IMR-90 (cell line): Measurements from ENCODE around the gene LENEP. TPM values are rescaled to one million over a fixed set of nuclear protein-coding genes. Genes with fewer than 3 reads are reported as not detected.

ENCODE experiments used
- ATAC-seq: fragments of 200-7000 bp; cut with Tn5 transposase; 2 replicates; pipeline ENCODE4 v1.9.1; 2020; ENCODE audit warnings: low read depth, mild to moderate bottlenecking, moderate library complexity
- BruUV-seq: library from RNA; stranded (reverse); fragments of 400-500 nt; replicated peaks from 2 replicates; lab custom pipeline; 2021; lab: Mats Ljungman, UMichigan
- CTCF ChIA-PET: fragments of 300-600 bp; formaldehyde crosslinking; extraction: SDS; loops from one replicate; lab custom pipeline; 2021; ENCODE audit warnings: antibody characterized with exemption; lab: Yijun Ruan, JAX
- POLR2A ChIA-PET: fragments of 300-600 bp; sonication (Branson Sonifier 250); formaldehyde crosslinking; loops from one replicate; lab custom pipeline; 2022; ENCODE audit warnings: antibody characterized with exemption; ENCODE audit not compliant: unreplicated experiment; lab: Charles Lee
- DNase-seq: peaks from one replicate; pipeline ENCODE4 v3.0.0; 2013
- H2AFZ ChIP-seq: replicated peaks from 2 replicates; pipeline ENCODE3; 2013; ENCODE audit warnings: low read length, mild to moderate bottlenecking; ENCODE audit not compliant: poor library complexity
- H2AK5ac ChIP-seq: 2 replicates; pipeline ENCODE4 v1.6.1; 2013; ENCODE audit warnings: low read depth, low read length, inconsistent platforms
- H2AK9ac ChIP-seq: replicated peaks from 2 replicates; pipeline ENCODE3; 2013; ENCODE audit warnings: mild to moderate bottlenecking, low read depth, low read length, moderate library complexity; ENCODE audit not compliant: poor library complexity
- H2BK120ac ChIP-seq: 2 replicates; pipeline ENCODE4 v1.6.1; 2013; ENCODE audit warnings: low read depth, low read length, inconsistent platforms
- H2BK15ac ChIP-seq: 3 replicates; pipeline ENCODE4 v1.6.1; 2013; ENCODE audit warnings: low read depth, low read length, inconsistent platforms
- H2BK20ac ChIP-seq: 2 replicates; pipeline ENCODE4 v1.6.1; 2013; ENCODE audit warnings: low read depth, mild to moderate bottlenecking, inconsistent platforms, low read length, moderate library complexity
- H2BK5ac ChIP-seq: 2 replicates; pipeline ENCODE4 v1.6.1; 2013; ENCODE audit warnings: mild to moderate bottlenecking, low read depth, low read length, inconsistent platforms; ENCODE audit not compliant: poor library complexity, severe bottlenecking
- H3K14ac ChIP-seq: replicated peaks from 2 replicates; pipeline ENCODE4 v1.6.1; 2013; ENCODE audit warnings: low read depth, low read length, inconsistent platforms
- H3K18ac ChIP-seq: 2 replicates; pipeline ENCODE4 v1.6.1; 2013; ENCODE audit warnings: low read depth, low read length, control low read depth
- H3K23ac ChIP-seq: 2 replicates; pipeline ENCODE4 v1.6.1; 2013; ENCODE audit warnings: low read depth, low read length, inconsistent platforms
- H3K27ac ChIP-seq: 2 replicates; pipeline ENCODE4 v1.5.1; 2013; ENCODE audit warnings: mild to moderate bottlenecking, control low read depth, low read length; ENCODE audit not compliant: insufficient read depth
- H3K27me3 ChIP-seq: 2 replicates; pipeline ENCODE4 v1.6.1; 2013; ENCODE audit warnings: low read length; ENCODE audit not compliant: control insufficient read depth, insufficient read depth
- H3K36me3 ChIP-seq: 2 replicates; pipeline ENCODE4 v1.6.1; 2013; ENCODE audit warnings: low read length, mixed read lengths; ENCODE audit not compliant: control insufficient read depth, insufficient read depth
- H3K4ac ChIP-seq: 2 replicates; pipeline ENCODE4 v1.6.1; 2013; ENCODE audit warnings: low read depth, low read length, inconsistent platforms
- H3K4me1 ChIP-seq: 2 replicates; pipeline ENCODE4 v1.6.1; 2013; ENCODE audit warnings: low read length, mixed read lengths; ENCODE audit not compliant: control insufficient read depth, insufficient read depth
- H3K4me2 ChIP-seq: 2 replicates; pipeline ENCODE4 v1.6.1; 2013; ENCODE audit warnings: low read depth, mild to moderate bottlenecking, control low read depth, low read length, moderate library complexity
- H3K4me3 ChIP-seq: 2 replicates; pipeline ENCODE4 v1.5.1; 2013; ENCODE audit warnings: low read depth, mild to moderate bottlenecking, control low read depth, low read length, moderate library complexity; ENCODE audit not compliant: insufficient read depth
- H3K56ac ChIP-seq: 2 replicates; pipeline ENCODE4 v1.6.1; 2013; ENCODE audit warnings: low read length, inconsistent platforms; ENCODE audit not compliant: insufficient read depth; ENCODE audit errors: extremely low read depth
- H3K79me1 ChIP-seq, 2 experiments: 2 replicates each; pipeline ENCODE4 v1.6.1; 2013; ENCODE audit warnings: low read length in 2 of 2, inconsistent platforms in 1 of 2, low read depth in 1 of 2
- H3K9ac ChIP-seq: 2 replicates; pipeline ENCODE4 v1.6.1; 2013; ENCODE audit warnings: low read depth, low read length, control low read depth
- H3K9me1 ChIP-seq: 2 replicates; pipeline ENCODE4 v1.6.1; 2013; ENCODE audit warnings: low read length, inconsistent platforms; ENCODE audit not compliant: insufficient read depth
- H3K9me3 ChIP-seq: 2 replicates; pipeline ENCODE4 v1.6.1; 2013; ENCODE audit warnings: low read length; ENCODE audit not compliant: control insufficient read depth, insufficient read depth
- H4K20me1 ChIP-seq: 2 replicates; pipeline ENCODE4 v1.6.1; 2013; ENCODE audit warnings: low read length, inconsistent platforms; ENCODE audit not compliant: insufficient read depth
- H4K5ac ChIP-seq: 2 replicates; pipeline ENCODE4 v1.6.1; 2013; ENCODE audit warnings: mild to moderate bottlenecking, low read depth, low read length, control low read depth
- H4K8ac ChIP-seq, 2 experiments: 2 replicates each; pipeline ENCODE4 v1.6.1; 2013; ENCODE audit warnings: low read depth in 2 of 2, low read length in 2 of 2, control low read depth in 1 of 2, inconsistent platforms in 1 of 2
- H4K91ac ChIP-seq: 2 replicates; pipeline ENCODE4 v1.6.1; 2013; ENCODE audit warnings: low read depth, low read length, inconsistent platforms; ENCODE audit not compliant: insufficient read depth
- BHLHE40 ChIP-seq: fragments of 150-350 bp; IDR thresholded peaks from 2 replicates; pipeline ENCODE4 v1.6.1; 2016; ENCODE audit warnings: mild to moderate bottlenecking, low read depth, low read length
- MAFK ChIP-seq: IDR thresholded peaks from 2 replicates; pipeline ENCODE4 v1.6.1; 2012; ENCODE audit warnings: low read depth, low read length, improper control_type of control experiment
- MXI1 ChIP-seq: IDR thresholded peaks from 2 replicates; pipeline ENCODE4 v1.6.1; 2012; ENCODE audit warnings: low read depth, mild to moderate bottlenecking, low read length, moderate library complexity, borderline replicate concordance
- NFE2L2 ChIP-seq: fragments of 150-350 bp; IDR thresholded peaks from 2 replicates; pipeline ENCODE4 v1.6.1; 2016; ENCODE audit warnings: low read depth, mild to moderate bottlenecking, low read length
- RAD21 ChIP-seq: IDR thresholded peaks from 2 replicates; pipeline ENCODE4 v1.6.1; 2012; ENCODE audit warnings: low read length, improper control_type of control experiment
- RFX5 ChIP-seq: IDR thresholded peaks from 2 replicates; pipeline ENCODE4 v1.8.0; 2012; ENCODE audit warnings: low read depth, mild to moderate bottlenecking, low read length, moderate library complexity
- WGBS, 2 experiments: methylation state at CpG; one replicate each; pipeline versions ENCODE4 v1.1.5 to v1.1.7; 2013; ENCODE audit warnings: missing lambda C conversion rate in 2 of 2; ENCODE audit not compliant: insufficient read length in 1 of 2; ENCODE audit errors: extremely low coverage in 2 of 2; 5-methylcytosine and 5-hydroxymethylcytosine counted together
- dilution Hi-C: fragments of 300-500 bp; cut with HindIII; formaldehyde crosslinking; loops from one replicate; pipeline ENCODE4 v1.14.3; 2018; ENCODE audit warnings: low sequenced_read_pairs; ENCODE audit not compliant: unreplicated experiment
- in situ Hi-C: fragments of 300-500 bp; cut with MboI; formaldehyde crosslinking; loops from 3 replicates; pipeline ENCODE4 v1.14.3; 2019; ENCODE audit warnings: low sequenced_read_pairs, inconsistent platforms, mixed read lengths
- intact Hi-C: fragments of 100-400 bp; cut with micrococcal nuclease; formaldehyde crosslinking; loops from 2 replicates; pipeline ENCODE4 v1.10.0; 2022
- polyA plus RNA-seq, 3 experiments: library from polyadenylated mRNA; depleted of rRNA; stranded (reverse); fragments of >200 nt; gene quantifications; 2 replicates each; pipeline ENCODE4 v1.2.3, GENCODE V29; 2012; ENCODE audit warnings: low replicate concordance in 1 of 3
- total RNA-seq: library from RNA; depleted of rRNA; stranded (reverse); fragments of >200 nt; gene quantifications from 2 replicates; pipeline ENCODE4 v1.2.3, GENCODE V29; 2012
- TF ChIP-seq, protein P1 (sequence below): fragments of 150-350 bp; IDR thresholded peaks from 2 replicates; pipeline ENCODE4 v1.6.1; 2017; ENCODE audit warnings: mild to moderate bottlenecking, antibody characterized with exemption, low read length, low read depth
- TF ChIP-seq, protein P2 (sequence below): conservative IDR thresholded peaks from 2 replicates; pipeline ENCODE4 v1.5.1; 2012; ENCODE audit warnings: mild to moderate bottlenecking, low read depth, low read length, improper control_type of control experiment

Gene LENEP
- total and polyA plus RNA-seq, 2 of the 4 experiments (the other 2 are of a cell fraction), result not detected

DNA sequence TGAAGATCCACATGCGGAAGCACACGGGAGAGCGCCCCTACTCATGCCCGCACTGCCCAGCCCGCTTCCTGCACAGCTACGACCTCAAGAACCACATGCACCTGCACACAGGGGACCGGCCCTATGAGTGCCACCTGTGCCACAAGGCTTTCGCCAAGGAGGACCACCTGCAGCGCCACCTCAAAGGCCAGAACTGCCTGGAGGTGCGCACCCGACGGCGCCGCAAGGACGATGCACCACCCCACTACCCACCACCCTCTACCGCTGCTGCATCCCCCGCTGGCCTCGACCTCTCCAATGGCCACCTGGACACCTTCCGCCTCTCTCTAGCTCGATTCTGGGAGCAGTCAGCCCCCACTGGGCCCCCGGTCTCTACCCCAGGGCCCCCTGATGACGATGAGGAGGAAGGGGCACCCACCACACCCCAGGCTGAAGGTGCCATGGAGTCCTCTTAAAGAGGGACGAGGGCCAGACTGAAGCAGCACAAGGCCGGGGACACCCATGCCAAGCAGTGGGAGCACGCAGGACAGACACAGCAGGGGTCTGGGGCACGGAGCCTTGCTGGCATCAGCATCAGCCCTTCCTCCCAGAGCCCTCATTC lies 22.9 kb downstream of the LENEP start:
- intact Hi-C loops, result no loop called here
- H2BK20ac ChIP-seq, result no peak overlapping the region
- dilution Hi-C loops, result no loop called here

More for the DNA sequence above, 22.9 kb downstream of the LENEP start:
- no peak overlapping the region for H3K9ac ChIP-seq
- TF ChIP-seq, protein P1, sequence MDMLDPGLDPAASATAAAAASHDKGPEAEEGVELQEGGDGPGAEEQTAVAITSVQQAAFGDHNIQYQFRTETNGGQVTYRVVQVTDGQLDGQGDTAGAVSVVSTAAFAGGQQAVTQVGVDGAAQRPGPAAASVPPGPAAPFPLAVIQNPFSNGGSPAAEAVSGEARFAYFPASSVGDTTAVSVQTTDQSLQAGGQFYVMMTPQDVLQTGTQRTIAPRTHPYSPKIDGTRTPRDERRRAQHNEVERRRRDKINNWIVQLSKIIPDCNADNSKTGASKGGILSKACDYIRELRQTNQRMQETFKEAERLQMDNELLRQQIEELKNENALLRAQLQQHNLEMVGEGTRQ, result no peak
- TF ChIP-seq RFX5, result no peak
- TF ChIP-seq BHLHE40, result no peak
- no peak for TF ChIP-seq MAFK
- TF ChIP-seq RAD21, result no peak
- TF ChIP-seq, protein P2, sequence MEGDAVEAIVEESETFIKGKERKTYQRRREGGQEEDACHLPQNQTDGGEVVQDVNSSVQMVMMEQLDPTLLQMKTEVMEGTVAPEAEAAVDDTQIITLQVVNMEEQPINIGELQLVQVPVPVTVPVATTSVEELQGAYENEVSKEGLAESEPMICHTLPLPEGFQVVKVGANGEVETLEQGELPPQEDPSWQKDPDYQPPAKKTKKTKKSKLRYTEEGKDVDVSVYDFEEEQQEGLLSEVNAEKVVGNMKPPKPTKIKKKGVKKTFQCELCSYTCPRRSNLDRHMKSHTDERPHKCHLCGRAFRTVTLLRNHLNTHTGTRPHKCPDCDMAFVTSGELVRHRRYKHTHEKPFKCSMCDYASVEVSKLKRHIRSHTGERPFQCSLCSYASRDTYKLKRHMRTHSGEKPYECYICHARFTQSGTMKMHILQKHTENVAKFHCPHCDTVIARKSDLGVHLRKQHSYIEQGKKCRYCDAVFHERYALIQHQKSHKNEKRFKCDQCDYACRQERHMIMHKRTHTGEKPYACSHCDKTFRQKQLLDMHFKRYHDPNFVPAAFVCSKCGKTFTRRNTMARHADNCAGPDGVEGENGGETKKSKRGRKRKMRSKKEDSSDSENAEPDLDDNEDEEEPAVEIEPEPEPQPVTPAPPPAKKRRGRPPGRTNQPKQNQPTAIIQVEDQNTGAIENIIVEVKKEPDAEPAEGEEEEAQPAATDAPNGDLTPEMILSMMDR, result no peak
- no peak for TF ChIP-seq NFE2L2
- TF ChIP-seq MXI1, result no peak
- POLR2A ChIA-PET, result no interaction called here
- DNase-seq (no peak), ATAC-seq (no peak)
- peaks cover 2% of the 10 kb centered on the region; the same call in 1 of the 2 replicates for H3K9me1 ChIP-seq
- H3K27me3 ChIP-seq, result no peaks in the 10 kb centered on the region
- H3K14ac ChIP-seq, result no peak overlapping the region
- peaks cover 22% of the 10 kb centered on the region for H3K36me3 ChIP-seq
- no peak overlapping the region for H2AFZ ChIP-seq
- H3K56ac ChIP-seq, result no peak overlapping the region
- no peak overlapping the region for H3K4me3 ChIP-seq
- H3K18ac ChIP-seq, result no peak overlapping the region
- BruUV-seq, result no TSS peak
- no peak overlapping the region for H3K27ac ChIP-seq
- H4K91ac ChIP-seq, result no peak overlapping the region
- no peaks in the 10 kb centered on the region for H3K9me3 ChIP-seq
- H3K4ac ChIP-seq, result no peak overlapping the region
- no peak overlapping the region for H2BK120ac ChIP-seq
- in situ Hi-C loops, result no loop called here
- H3K4me1 ChIP-seq, result peaks cover 9% of the 10 kb centered on the region; the same call in 1 of the 2 replicates
- H2BK5ac ChIP-seq, result no peak overlapping the region
- H4K20me1 ChIP-seq, result peaks cover 13% of the 10 kb centered on the region
- no peak overlapping the region for H3K4me2 ChIP-seq
- CTCF ChIA-PET, result interaction anchor here (1.5 to 2.3 kb wide), 4 partner anchors 10 to 38 kb away, joined by 3 to 7 read pairs (median 4); no protein-coding TSS in a partner anchor
- 0 out of 4 replicates have a peak overlapping the region, but pooled peaks of 1 of the 2 experiments have one; percentile 52 for H4K8ac ChIP-seq
- H3K79me1 ChIP-seq, result peaks cover 0 to 14% of the 10 kb centered on the region in 2 experiments; a peak in 1 of 4 replicates
- 98% methylated on average over 17 of the region's 26 CpGs; no CpG with 5 or more reads in 1 of the 2 experiments for WGBS, 2 experiments
- no peak overlapping the region for H4K5ac ChIP-seq
- no peak overlapping the region for H3K23ac ChIP-seq
- no peak overlapping the region for H2BK15ac ChIP-seq
- H2AK5ac ChIP-seq, result no peak overlapping the region
- peak overlapping the region; percentile 95 for H2AK9ac ChIP-seq
